Vagina (tissue), 2 donors: ENCODE data around the gene TNK2. TPM values are rescaled to one million over a fixed set of nuclear protein-coding genes. Genes with fewer than 3 reads are reported as not detected.
"Not testable (repeated sequence)": the region's sequence is repeated elsewhere in the genome, so short reads cannot be mapped to it uniquely, and the experiment has no call there.

Source experiments
- DNase-seq, 2 donors: peaks; one replicate each; pipeline ENCODE4 v3.0.0-alpha.2; 2017; ENCODE audit errors: extremely low spot score in 2 of 2
- H3K27ac ChIP-seq: fragments of 200-600 bp; sonication (generic); one replicate; pipeline ENCODE4 v1.5.1; 2019
- H3K27me3 ChIP-seq: fragments of 200-600 bp; sonication (generic); one replicate; pipeline ENCODE4 v1.5.1; 2019
- H3K36me3 ChIP-seq, 2 donors: fragments of 200-600 bp; sonication (generic); one replicate each; pipeline ENCODE4 v1.5.1; 2017 to 2019
- H3K4me1 ChIP-seq: fragments of 200-600 bp; sonication (generic); one replicate; pipeline ENCODE4 v1.5.1; 2019
- H3K4me3 ChIP-seq, 2 donors: fragments of 200-600 bp; sonication (generic); 1 replicate in 1 of 2; 2 replicates in 1 of 2; pipeline ENCODE4 v1.5.1; 2016 to 2019
- H3K9me3 ChIP-seq: fragments of 200-600 bp; sonication (generic); one replicate; pipeline ENCODE4 v1.5.1; 2019
- POLR2A ChIP-seq, 2 donors: fragments of 450-650 bp; IDR thresholded peaks; one replicate each; pipeline ENCODE4 v1.6.1; 2017; ENCODE audit warnings: antibody characterized with exemption in 2 of 2, mild to moderate bottlenecking in 2 of 2, moderate library complexity in 2 of 2
- POLR2AphosphoS5 ChIP-seq, 2 donors: sonication (generic); formaldehyde crosslinking; IDR thresholded peaks; one replicate each; pipeline ENCODE4 v1.9.0; 2017; ENCODE audit warnings: antibody characterized with exemption in 2 of 2, mild to moderate bottlenecking in 2 of 2, low read depth in 1 of 2; ENCODE audit not compliant: insufficient read depth in 1 of 2
- intact Hi-C: fragments of 100-400 bp; cut with DNase I; formaldehyde crosslinking; loops from one replicate; pipeline ENCODE4 v1.15.1; 2023
- total RNA-seq: library from RNA; depleted of rRNA; stranded (reverse); fragments of >200 nt; gene quantifications from one replicate; pipeline ENCODE4 v1.2.3, GENCODE V29; 2016
- TF ChIP-seq, protein P1 (sequence below), 3 experiments: fragments of 450-650 bp in 2 of 3; fragments of 200-600 bp in 1 of 3; sonication (generic) in 1 of 3; IDR thresholded peaks; one replicate each; pipeline ENCODE4 v1.5.1; 2017 to 2019; ENCODE audit warnings: antibody characterized with exemption in 3 of 3, mild to moderate bottlenecking in 2 of 3, moderate library complexity in 2 of 3

TNK2 gene
- total RNA-seq, 1 donor from 2014 or later = 41.5 TPM

DNA sequence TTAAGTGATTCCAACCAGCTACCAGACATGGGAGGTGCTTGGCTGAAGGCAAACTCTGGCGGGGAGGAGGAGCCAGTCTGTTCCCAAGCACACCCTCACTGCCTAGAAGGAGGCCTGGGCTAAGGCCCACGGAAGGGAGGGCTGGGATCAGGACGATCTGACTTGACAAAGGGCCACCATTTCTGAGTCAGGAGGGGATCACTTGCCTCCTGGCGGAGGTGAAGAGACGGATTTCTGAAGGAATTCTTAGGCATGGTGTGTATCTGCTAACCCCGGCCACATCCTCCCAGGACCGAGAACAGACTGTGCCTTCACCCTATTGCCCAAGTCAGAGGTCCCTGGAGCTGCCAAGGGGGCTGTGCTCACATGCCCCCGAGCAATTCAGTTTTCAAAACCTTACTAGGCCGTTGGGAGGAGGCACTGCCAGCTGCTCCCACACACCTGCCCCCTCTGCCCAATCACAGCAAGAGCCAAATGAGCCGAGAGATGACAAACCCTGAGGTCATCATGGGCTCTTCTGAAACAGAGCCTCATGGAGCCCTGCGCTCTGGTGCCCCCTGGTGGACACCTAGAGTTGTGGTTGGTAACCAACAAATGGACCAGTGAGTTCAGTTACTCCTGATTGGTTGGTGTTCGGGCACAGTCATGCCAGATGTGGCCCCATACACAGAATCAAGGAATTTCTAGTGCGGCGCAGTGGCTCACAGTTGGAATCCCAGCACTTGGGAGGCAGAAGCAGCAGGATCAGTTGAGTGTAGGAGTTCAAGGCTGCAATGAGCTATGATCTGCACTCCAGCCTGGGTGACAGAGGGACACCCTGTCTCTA, 6.5 kb upstream of the TNK2 start:
- Histone ChIP-seq H3K27me3 (no peaks in the 10 kb centered on the region), H3K36me3 (no peaks in the 10 kb centered on the region), H3K9me3 (no peaks in the 10 kb centered on the region), H3K4me1 (peaks cover 33% of the 10 kb centered on the region), H3K4me3 (no peak overlapping the region), H3K27ac (peak overlapping the region; percentile 82)
- peak in 1 of 2 donors; percentile 98 for DNase-seq
- intact Hi-C loops = loop anchor here (2.0 kb wide), 1 partner anchor 20 kb away; no protein-coding TSS in a partner anchor
- no peak for TF ChIP-seq POLR2A (IDR thresholded peaks at IDR 0.05)
- TF ChIP-seq, protein P1, sequence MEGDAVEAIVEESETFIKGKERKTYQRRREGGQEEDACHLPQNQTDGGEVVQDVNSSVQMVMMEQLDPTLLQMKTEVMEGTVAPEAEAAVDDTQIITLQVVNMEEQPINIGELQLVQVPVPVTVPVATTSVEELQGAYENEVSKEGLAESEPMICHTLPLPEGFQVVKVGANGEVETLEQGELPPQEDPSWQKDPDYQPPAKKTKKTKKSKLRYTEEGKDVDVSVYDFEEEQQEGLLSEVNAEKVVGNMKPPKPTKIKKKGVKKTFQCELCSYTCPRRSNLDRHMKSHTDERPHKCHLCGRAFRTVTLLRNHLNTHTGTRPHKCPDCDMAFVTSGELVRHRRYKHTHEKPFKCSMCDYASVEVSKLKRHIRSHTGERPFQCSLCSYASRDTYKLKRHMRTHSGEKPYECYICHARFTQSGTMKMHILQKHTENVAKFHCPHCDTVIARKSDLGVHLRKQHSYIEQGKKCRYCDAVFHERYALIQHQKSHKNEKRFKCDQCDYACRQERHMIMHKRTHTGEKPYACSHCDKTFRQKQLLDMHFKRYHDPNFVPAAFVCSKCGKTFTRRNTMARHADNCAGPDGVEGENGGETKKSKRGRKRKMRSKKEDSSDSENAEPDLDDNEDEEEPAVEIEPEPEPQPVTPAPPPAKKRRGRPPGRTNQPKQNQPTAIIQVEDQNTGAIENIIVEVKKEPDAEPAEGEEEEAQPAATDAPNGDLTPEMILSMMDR (IDR thresholded peaks at IDR 0.05) = peak; percentile 85 to 92 (median 89)
- TF ChIP-seq POLR2AphosphoS5 (IDR thresholded peaks at IDR 0.05; ENCODE audit: insufficient read depth in 1 of 2, low read depth in 1 of 2) = peak; percentile 81 to 84

DNA sequence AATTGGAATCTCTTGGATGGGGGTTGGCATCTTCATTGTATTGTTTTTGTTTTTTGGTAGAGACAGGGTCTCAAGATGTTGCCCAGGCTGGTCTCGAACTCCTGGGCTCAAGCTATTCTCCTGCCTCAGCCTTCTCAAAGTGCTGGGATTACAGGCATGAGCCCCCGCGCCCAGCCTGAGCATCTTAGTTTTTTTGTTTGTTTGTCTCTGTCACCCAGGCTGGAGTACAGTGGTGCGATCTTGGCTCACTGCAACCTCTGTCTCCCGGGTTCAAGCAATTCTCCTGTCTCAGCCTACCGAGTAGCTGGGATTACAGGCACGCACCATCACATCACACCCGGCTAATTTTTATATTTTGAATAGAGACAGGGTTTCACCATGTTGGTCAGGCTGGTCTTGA, 5.8 kb upstream of the TNK2 start:
- not testable (repeated sequence) for H3K4me3 ChIP-seq, H3K27me3 ChIP-seq, H3K9me3 ChIP-seq, H3K36me3 ChIP-seq, DNase-seq
- intact Hi-C loops = loop anchor here (2.0 kb wide), 1 partner anchor 19 kb away; no protein-coding TSS in a partner anchor
- H3K4me1 ChIP-seq = peaks cover 34% of the 10 kb centered on the region
- H3K27ac ChIP-seq = peak overlapping the region; percentile 82

DNA sequence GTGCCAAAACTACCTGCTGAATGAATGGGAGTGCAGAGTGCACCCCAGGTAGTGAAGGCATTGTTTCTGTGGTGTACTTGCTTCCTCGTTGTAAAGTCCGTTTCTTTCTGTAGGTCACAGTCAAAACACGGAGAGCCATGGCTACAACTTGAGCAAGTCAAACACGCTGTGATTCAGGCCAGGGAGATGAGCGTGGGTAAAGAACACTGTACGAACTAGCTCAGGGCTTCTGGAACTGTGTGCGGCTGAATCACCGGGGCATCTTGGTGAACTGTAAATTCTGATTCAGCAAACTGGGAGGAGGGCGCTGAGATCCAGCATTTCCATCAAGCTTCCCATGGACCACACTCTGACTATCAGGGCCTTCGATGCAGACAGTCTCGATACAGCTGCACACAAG, 5.0 kb upstream of the TNK2 start:
- H3K4me1 ChIP-seq = peaks cover 39% of the 10 kb centered on the region
- no peak overlapping the region for H3K4me3 ChIP-seq
- H3K27ac ChIP-seq = peak overlapping the region; percentile 82
- intact Hi-C loops = no loop called here
- no peaks in the 10 kb centered on the region for H3K27me3 ChIP-seq
- no peaks in the 10 kb centered on the region for H3K36me3 ChIP-seq
- DNase-seq = no peak
- TF ChIP-seq POLR2A (IDR thresholded peaks at IDR 0.05) = no peak
- TF ChIP-seq, protein P1 (IDR thresholded peaks at IDR 0.05) = no peak
- no peak for TF ChIP-seq POLR2AphosphoS5 (IDR thresholded peaks at IDR 0.05; ENCODE audit: insufficient read depth in 1 of 2, low read depth in 1 of 2)
- H3K9me3 ChIP-seq = no peaks in the 10 kb centered on the region

DNA sequence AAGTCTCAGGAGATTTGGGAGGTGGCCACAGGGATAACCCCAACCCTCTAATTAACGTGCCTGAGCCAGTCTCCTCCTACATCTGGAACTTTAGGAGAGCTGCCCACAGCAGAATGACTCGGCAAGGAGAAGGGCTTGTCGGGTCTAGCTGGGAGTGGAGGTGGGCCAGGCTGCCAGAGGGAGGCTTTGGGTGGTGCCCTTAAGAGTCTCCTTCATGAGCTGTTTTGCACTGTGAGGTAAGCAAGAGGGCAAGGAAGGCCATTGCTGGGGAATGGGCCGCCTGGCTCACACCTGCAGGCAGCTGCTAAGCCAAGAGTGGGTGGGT, 3.6 kb upstream of the TNK2 start:
- Histone ChIP-seq H3K4me3 (no peak overlapping the region), H3K36me3 (no peaks in the 10 kb centered on the region), H3K27ac (peak overlapping the region; percentile 14), H3K9me3 (no peaks in the 10 kb centered on the region), H3K27me3 (no peaks in the 10 kb centered on the region), H3K4me1 (peaks cover 54% of the 10 kb centered on the region)
- TF ChIP-seq POLR2A (IDR thresholded peaks at IDR 0.05) = peak in 1 of 2 donors; percentile 18
- TF ChIP-seq, protein P1 (IDR thresholded peaks at IDR 0.05) = no peak
- peak in 1 of 2 donors; percentile 54 for TF ChIP-seq POLR2AphosphoS5 (IDR thresholded peaks at IDR 0.05; ENCODE audit: insufficient read depth in 1 of 2, low read depth in 1 of 2)
- DNase-seq = no peak
- intact Hi-C loops = no loop called here

DNA sequence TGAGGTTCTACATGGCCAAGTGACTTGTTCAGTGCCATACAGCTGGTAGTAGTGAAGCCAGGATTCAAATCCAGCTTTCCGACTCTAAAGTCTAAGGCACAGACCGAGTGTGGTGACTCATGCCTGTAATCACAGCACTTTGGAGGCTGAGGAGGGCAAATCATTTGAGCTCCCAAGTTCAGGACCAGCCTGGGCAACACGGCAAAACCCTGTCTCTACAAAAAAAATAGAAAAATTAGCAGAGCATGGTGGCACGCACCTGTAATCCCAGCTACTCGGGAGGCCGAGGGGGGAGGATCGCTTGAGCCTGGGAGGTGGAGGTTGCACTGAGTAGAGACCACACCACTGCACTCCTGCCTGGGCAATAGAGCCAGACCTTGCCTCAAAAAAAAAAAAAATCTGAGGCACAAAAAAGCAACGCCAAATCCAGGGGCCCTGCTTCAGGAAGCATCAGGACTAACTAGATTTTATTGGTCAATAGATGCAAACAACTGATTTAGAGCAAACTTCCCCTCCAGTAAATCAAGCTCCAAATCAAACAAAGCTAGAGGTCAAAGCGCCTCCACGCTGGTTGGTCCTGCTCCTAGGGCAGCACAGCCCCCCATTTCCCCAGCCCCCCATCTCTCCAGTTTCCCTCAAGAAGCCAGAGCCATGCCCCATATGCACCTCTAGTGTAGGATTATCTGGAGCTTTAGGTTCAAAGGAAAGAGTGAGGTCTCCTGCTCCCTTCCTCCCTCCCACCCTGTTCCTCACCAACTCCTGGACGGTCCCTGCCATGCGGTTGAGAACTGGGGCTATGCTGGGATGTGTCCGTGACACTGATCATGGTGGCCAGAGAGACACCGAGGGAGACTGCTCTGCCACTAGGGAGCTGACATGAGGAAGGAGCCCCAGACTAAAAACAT, 2.9 kb upstream of the TNK2 start:
- Histone ChIP-seq H3K27ac (peak overlapping the region; percentile 76), H3K36me3 (no peaks in the 10 kb centered on the region), H3K9me3 (no peaks in the 10 kb centered on the region), H3K4me3 (peak overlapping the region in 1 of 2 donors; percentile 5), H3K4me1 (peaks cover 60% of the 10 kb centered on the region), H3K27me3 (no peaks in the 10 kb centered on the region)
- no peak for TF ChIP-seq POLR2AphosphoS5 (IDR thresholded peaks at IDR 0.05; ENCODE audit: insufficient read depth in 1 of 2, low read depth in 1 of 2)
- no peak for TF ChIP-seq POLR2A (IDR thresholded peaks at IDR 0.05)
- TF ChIP-seq, protein P1 (IDR thresholded peaks at IDR 0.05) = no peak
- intact Hi-C loops = no loop called here
- DNase-seq = no peak
